Activated naive CD4-positive, alpha-beta T cell treated with anti-CD3 and anti-CD28 coated beads, Interleukin-2, amount 50 U/mL, for 24 hours (primary cell): Measurements from ENCODE around the gene PCDH9.

Experiments
- H3K27ac Mint-ChIP-seq: one replicate; pipeline ENCODE4 v1.8.0; 2021; ENCODE audit warnings: mild to moderate bottlenecking, mixed read lengths
- H3K27me3 Mint-ChIP-seq: one replicate; pipeline ENCODE4 v1.8.0; 2021; ENCODE audit warnings: mixed read lengths
- H3K36me3 Mint-ChIP-seq: one replicate; pipeline ENCODE4 v1.8.0; 2021; ENCODE audit warnings: mixed read lengths
- H3K4me1 Mint-ChIP-seq: one replicate; pipeline ENCODE4 v1.8.0; 2021; ENCODE audit warnings: mixed read lengths
- H3K4me3 Mint-ChIP-seq: one replicate; pipeline ENCODE4 v1.8.0; 2021; ENCODE audit warnings: mild to moderate bottlenecking, mixed read lengths
- H3K9me3 Mint-ChIP-seq: one replicate; pipeline ENCODE4 v1.8.0; 2021; ENCODE audit warnings: mixed read lengths

PCDH9 gene

GRCh38 chr13:67018775-67019174 is 211.4 kb downstream of the PCDH9 start:
- H3K9me3 Mint-ChIP-seq = peaks cover 11% of the 10 kb centered on the region
- no peaks in the 10 kb centered on the region for H3K27me3 Mint-ChIP-seq
- H3K4me3 Mint-ChIP-seq = no peak overlapping the region
- no peak overlapping the region for H3K27ac Mint-ChIP-seq
- H3K36me3 Mint-ChIP-seq = no peaks in the 10 kb centered on the region
- H3K4me1 Mint-ChIP-seq = no peaks in the 10 kb centered on the region

GRCh38 chr13:67017276-67017675 is 212.9 kb downstream of the PCDH9 start:
- Mint-ChIP-seq H3K36me3 (no peaks in the 10 kb centered on the region), H3K27ac (no peak overlapping the region), H3K9me3 (peaks cover 11% of the 10 kb centered on the region), H3K27me3 (no peaks in the 10 kb centered on the region), H3K4me1 (no peaks in the 10 kb centered on the region), H3K4me3 (no peak overlapping the region)

- Mint-ChIP-seq H3K27me3 (no peaks in the 10 kb centered on the region), H3K4me3 (no peak overlapping the region), H3K9me3 (peaks cover 11% of the 10 kb centered on the region), H3K4me1 (no peaks in the 10 kb centered on the region), H3K27ac (no peak overlapping the region), H3K36me3 (no peaks in the 10 kb centered on the region)
These were observed 214.0 kb downstream of the PCDH9 start for GRCh38 chr13:67015976-67016600.

GRCh38 chr13:67014399-67014798 is 215.7 kb downstream of the PCDH9 start:
- Mint-ChIP-seq H3K4me1 (no peaks in the 10 kb centered on the region), H3K9me3 (peaks cover 11% of the 10 kb centered on the region), H3K36me3 (no peaks in the 10 kb centered on the region), H3K4me3 (no peak overlapping the region), H3K27ac (no peak overlapping the region), H3K27me3 (no peaks in the 10 kb centered on the region)

GRCh38 chr13:67013709-67014108 is 216.4 kb downstream of the PCDH9 start:
- H3K9me3 Mint-ChIP-seq = peaks cover 8% of the 10 kb centered on the region
- no peaks in the 10 kb centered on the region for H3K4me1 Mint-ChIP-seq
- no peak overlapping the region for H3K27ac Mint-ChIP-seq
- H3K36me3 Mint-ChIP-seq = no peaks in the 10 kb centered on the region
- H3K27me3 Mint-ChIP-seq = no peaks in the 10 kb centered on the region
- H3K4me3 Mint-ChIP-seq = no peak overlapping the region

- Mint-ChIP-seq H3K9me3 (no peaks in the 10 kb centered on the region), H3K27ac (no peak overlapping the region), H3K4me3 (no peak overlapping the region), H3K27me3 (no peaks in the 10 kb centered on the region), H3K4me1 (no peaks in the 10 kb centered on the region), H3K36me3 (no peaks in the 10 kb centered on the region)
These were observed 222.0 kb downstream of the PCDH9 start for GRCh38 chr13:67008075-67008668.

GRCh38 chr13:67004511-67004910 is 225.6 kb downstream of the PCDH9 start:
- Mint-ChIP-seq H3K27ac (no peak overlapping the region), H3K4me3 (no peak overlapping the region), H3K27me3 (no peaks in the 10 kb centered on the region), H3K36me3 (no peaks in the 10 kb centered on the region), H3K4me1 (no peaks in the 10 kb centered on the region), H3K9me3 (peaks cover 10% of the 10 kb centered on the region)

- Mint-ChIP-seq H3K36me3 (no peaks in the 10 kb centered on the region), H3K9me3 (peaks cover 10% of the 10 kb centered on the region), H3K27ac (no peak overlapping the region), H3K4me3 (no peak overlapping the region), H3K27me3 (no peaks in the 10 kb centered on the region), H3K4me1 (no peaks in the 10 kb centered on the region)
These were observed 226.4 kb downstream of the PCDH9 start for GRCh38 chr13:67003743-67004142.

- Mint-ChIP-seq H3K36me3 (no peaks in the 10 kb centered on the region), H3K9me3 (peaks cover 10% of the 10 kb centered on the region), H3K4me1 (no peaks in the 10 kb centered on the region)
These were observed 228.8 kb downstream of the PCDH9 start for GRCh38 chr13:67001363-67001762.

GRCh38 chr13:66996503-66996902 is 233.6 kb downstream of the PCDH9 start:
- Mint-ChIP-seq H3K27ac (no peak overlapping the region), H3K9me3 (peaks cover 8% of the 10 kb centered on the region), H3K4me3 (no peak overlapping the region), H3K27me3 (no peaks in the 10 kb centered on the region), H3K4me1 (no peaks in the 10 kb centered on the region), H3K36me3 (no peaks in the 10 kb centered on the region)

More at GRCh38 chr13:67001363-67001762, 228.8 kb downstream of the PCDH9 start:
- H3K27ac Mint-ChIP-seq = no peak overlapping the region
- H3K27me3 Mint-ChIP-seq = no peaks in the 10 kb centered on the region
- no peak overlapping the region for H3K4me3 Mint-ChIP-seq

GRCh38 chr13:66995203-66995611 is 234.9 kb downstream of the PCDH9 start:
- Mint-ChIP-seq H3K27ac (no peak overlapping the region), H3K27me3 (no peaks in the 10 kb centered on the region), H3K9me3 (no peaks in the 10 kb centered on the region), H3K4me3 (no peak overlapping the region), H3K4me1 (no peaks in the 10 kb centered on the region), H3K36me3 (no peaks in the 10 kb centered on the region)

- Mint-ChIP-seq H3K27me3 (no peaks in the 10 kb centered on the region), H3K9me3 (no peaks in the 10 kb centered on the region), H3K36me3 (no peaks in the 10 kb centered on the region), H3K4me3 (no peak overlapping the region), H3K4me1 (no peaks in the 10 kb centered on the region), H3K27ac (no peak overlapping the region)
These were observed 235.5 kb downstream of the PCDH9 start for GRCh38 chr13:66994517-66995202.

GRCh38 chr13:66994097-66994496 is 236.0 kb downstream of the PCDH9 start:
- no peak overlapping the region for H3K4me3 Mint-ChIP-seq
- no peaks in the 10 kb centered on the region for H3K4me1 Mint-ChIP-seq

GRCh38 chr13:66992719-66993118 is 237.4 kb downstream of the PCDH9 start:
- H3K9me3 Mint-ChIP-seq = no peaks in the 10 kb centered on the region
- H3K27me3 Mint-ChIP-seq = no peaks in the 10 kb centered on the region
- no peak overlapping the region for H3K27ac Mint-ChIP-seq
- H3K4me1 Mint-ChIP-seq = no peaks in the 10 kb centered on the region
- no peak overlapping the region for H3K4me3 Mint-ChIP-seq
- H3K36me3 Mint-ChIP-seq = no peaks in the 10 kb centered on the region

More at GRCh38 chr13:66994097-66994496, 236.0 kb downstream of the PCDH9 start:
- H3K27ac Mint-ChIP-seq = no peak overlapping the region
- no peaks in the 10 kb centered on the region for H3K9me3 Mint-ChIP-seq
- no peaks in the 10 kb centered on the region for H3K36me3 Mint-ChIP-seq
- H3K27me3 Mint-ChIP-seq = no peaks in the 10 kb centered on the region

GRCh38 chr13:66992183-66992582 is 238.0 kb downstream of the PCDH9 start:
- Mint-ChIP-seq H3K9me3 (no peaks in the 10 kb centered on the region), H3K27me3 (no peaks in the 10 kb centered on the region), H3K4me3 (no peak overlapping the region), H3K36me3 (no peaks in the 10 kb centered on the region), H3K4me1 (no peaks in the 10 kb centered on the region), H3K27ac (no peak overlapping the region)

GRCh38 chr13:66984241-66984640 is 245.9 kb downstream of the PCDH9 start:
- Mint-ChIP-seq H3K36me3 (no peaks in the 10 kb centered on the region), H3K27me3 (no peaks in the 10 kb centered on the region)

More at GRCh38 chr13:66984241-66984640, 245.9 kb downstream of the PCDH9 start:
- peaks cover 5% of the 10 kb centered on the region for H3K9me3 Mint-ChIP-seq
- no peak overlapping the region for H3K27ac Mint-ChIP-seq
- H3K4me3 Mint-ChIP-seq = no peak overlapping the region
- no peaks in the 10 kb centered on the region for H3K4me1 Mint-ChIP-seq
